ENCODE measurements around the gene ALOX15B. TPM values are rescaled to one million over a fixed set of nuclear protein-coding genes. Genes with fewer than 3 reads are reported as not detected.
"Not testable (repeated sequence)": the region's sequence is repeated elsewhere in the genome, so short reads cannot be mapped to it uniquely, and the experiment has no call there.

Gene ALOX15B
- total and polyA plus RNA-seq, 4 experiments from 2014 or later: 0.15 TPM; not detected in 3

DNA sequence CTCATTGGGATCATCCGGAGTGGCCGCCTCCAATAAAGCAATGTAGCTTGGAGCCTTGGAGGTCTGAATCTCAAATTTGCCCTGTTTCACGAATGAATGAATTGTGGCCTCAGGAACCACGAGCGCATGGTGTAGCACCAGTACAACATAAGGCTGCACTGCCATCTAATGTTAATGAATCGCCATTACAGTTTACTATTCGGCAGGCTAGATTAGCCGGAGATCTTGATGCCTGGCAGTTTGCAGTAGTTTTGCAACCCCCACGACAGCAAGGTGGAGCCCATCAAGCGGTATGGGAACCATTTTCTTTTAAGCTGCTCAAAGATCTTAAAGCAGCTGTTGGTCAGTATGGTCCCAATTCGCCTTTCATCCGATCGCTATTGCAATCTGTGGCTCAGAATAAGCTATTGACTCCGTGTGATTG lies 18.8 kb downstream of the ALOX15B start:
- peaks cover 27% of the 10 kb centered on the region for H3K27me3 ChIP-seq (ENCODE audit: insufficient read depth, low read length)
- H3K27me3 Mint-ChIP-seq: peaks cover 31 to 32% of the 10 kb centered on the region in 2 donors
- POLR2A ChIA-PET (ENCODE audit: partially characterized antibody): interaction anchor here (0.5 to 2.2 kb wide), 6 partner anchors 68 to 238 kb away, joined by 3 to 6 read pairs (median 4); partner anchors contain the start of gene SLC25A35
- peak; percentile 63 to 74 (median 69) for DNase-seq
- H3K36me3 ChIP-seq (ENCODE audit: insufficient read depth, low read length): no peaks in the 10 kb centered on the region
- H3K4me3 Mint-ChIP-seq: no peak overlapping the region
- CTCF ChIA-PET (ENCODE audit: partially characterized antibody): interaction anchor here (0.5 to 7.9 kb wide), 19 partner anchors 10 to 750 kb away, joined by 3 to 147 read pairs (median 4); partner anchors contain the start of genes ALOXE3 and TP53
- intact Hi-C loops (cut with micrococcal nuclease): loop anchor here (1.0 to 5.0 kb wide), 6 partner anchors 16 to 235 kb away; no protein-coding TSS in a partner anchor
- no peak overlapping the region for H3K27ac Mint-ChIP-seq
- H3K9me3 ChIP-seq (ENCODE audit: control insufficient read depth in 1 of 2, low read length in 2 of 2): no peaks in the 10 kb centered on the region
- peaks cover 1 to 16% (median 3%) of the 10 kb centered on the region in 4 donors for H3K4me1 Mint-ChIP-seq
- H3K9me3 Mint-ChIP-seq: peaks cover 0 to 3% (median 0%) of the 10 kb centered on the region in 8 donors
- no peaks in the 10 kb centered on the region for H3K36me3 Mint-ChIP-seq
- H3K4me1 ChIP-seq (ENCODE audit: insufficient read depth, low read length): peaks cover 7% of the 10 kb centered on the region
- no peak overlapping the region for H3K27ac ChIP-seq (ENCODE audit: low read depth, low read length)
- no peak overlapping the region for H3K4me3 ChIP-seq (ENCODE audit: low read length in 2 of 2)

DNA sequence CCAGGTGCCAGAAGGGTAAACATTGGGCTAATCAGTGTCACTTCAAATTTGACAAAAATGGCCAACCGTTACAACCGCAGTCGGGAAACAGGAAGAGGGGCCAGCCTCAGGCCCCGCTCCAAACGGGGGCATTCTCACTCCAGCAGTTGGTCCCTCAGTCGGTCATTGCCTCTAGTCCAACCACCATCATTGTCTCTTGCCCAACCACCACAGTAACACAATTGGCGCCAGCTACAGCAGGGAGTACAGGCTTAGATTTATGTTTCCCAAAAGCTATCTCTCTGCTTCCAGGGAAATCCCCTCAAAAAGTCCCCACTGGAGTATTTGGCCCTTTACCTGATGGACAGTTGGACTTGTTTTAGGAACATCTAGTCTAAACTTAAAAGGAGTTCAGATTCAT lies 20.3 kb downstream of the ALOX15B start:
- peaks cover 37% of the 10 kb centered on the region for H3K27me3 ChIP-seq (ENCODE audit: insufficient read depth, low read length)
- CTCF ChIA-PET (ENCODE audit: partially characterized antibody): interaction anchor here (0.7 to 7.9 kb wide), 12 partner anchors 14 to 726 kb away, joined by 3 to 147 read pairs (median 10); partner anchors contain the start of genes ALOX12B, ALOXE3, KRABD2 and TP53
- intact Hi-C loops (cut with micrococcal nuclease): loop anchor here (5.0 kb wide), 1 partner anchor 42 kb away; no protein-coding TSS in a partner anchor

DNA sequence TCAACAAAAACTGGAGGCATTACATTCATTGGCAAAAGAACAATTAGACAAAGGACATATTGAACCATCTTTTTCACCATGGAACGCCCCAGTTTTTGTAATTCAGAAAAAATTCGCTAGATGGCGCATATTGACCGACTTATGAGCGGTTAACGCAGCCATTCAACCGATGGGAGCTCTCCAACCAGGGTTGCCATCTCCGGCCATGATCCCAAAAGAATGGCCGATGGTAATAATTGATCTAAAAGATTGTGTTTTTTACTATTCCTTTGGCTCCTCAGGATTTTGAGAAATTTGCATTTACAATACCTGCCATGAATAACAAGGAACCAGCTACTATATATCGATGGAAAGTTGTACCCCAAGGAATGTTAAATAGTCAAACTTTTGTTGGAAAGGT lies 21.4 kb downstream of the ALOX15B start:
- no peak overlapping the region for H3K4me3 Mint-ChIP-seq
- H3K9me3 Mint-ChIP-seq: peaks cover 0 to 5% (median 0%) of the 10 kb centered on the region in 8 donors
- Histone ChIP-seq H3K27ac (ENCODE audit: low read depth, low read length) (no peak overlapping the region), H3K36me3 (ENCODE audit: insufficient read depth, low read length) (no peaks in the 10 kb centered on the region), H3K27me3 (ENCODE audit: insufficient read depth, low read length) (peaks cover 42% of the 10 kb centered on the region), H3K9me3 (ENCODE audit: control insufficient read depth in 1 of 2, low read length in 2 of 2) (no peaks in the 10 kb centered on the region), H3K4me1 (ENCODE audit: insufficient read depth, low read length) (peaks cover 7% of the 10 kb centered on the region), H3K4me3 (ENCODE audit: low read length in 2 of 2) (no peak overlapping the region)
- ChIA-PET POLR2A (ENCODE audit: partially characterized antibody) (interaction anchor here (0.8 to 2.1 kb wide), 5 partner anchors 11 to 235 kb away, joined by 3 to 6 read pairs (median 4); partner anchors contain the start of genes KDM6B and SLC25A35), CTCF (ENCODE audit: partially characterized antibody) (interaction anchor here (0.7 to 7.9 kb wide), 39 partner anchors 8 to 938 kb away, joined by 3 to 147 read pairs (median 4); partner anchors contain the start of genes ALOX12B, ALOXE3, CNTROB and RANGRF)
- H3K27ac Mint-ChIP-seq: peak overlapping the region in 2 of 7 donors; percentile 29 to 61
- intact Hi-C loops (cut with micrococcal nuclease): loop anchor here (1.0 to 5.0 kb wide), 5 partner anchors 19 to 687 kb away; partner anchors contain the start of gene ALOXE3
- no peaks in the 10 kb centered on the region for H3K36me3 Mint-ChIP-seq
- H3K27me3 Mint-ChIP-seq: peaks cover 42 to 45% of the 10 kb centered on the region in 2 donors
- peaks cover 1 to 16% (median 3%) of the 10 kb centered on the region in 4 donors for H3K4me1 Mint-ChIP-seq
- peak; percentile 54 to 78 (median 69) for DNase-seq

More for the DNA sequence above, 20.3 kb downstream of the ALOX15B start:
- peaks cover 41 to 42% of the 10 kb centered on the region in 2 donors for H3K27me3 Mint-ChIP-seq
- no peak for DNase-seq
- H3K9me3 Mint-ChIP-seq: peaks cover 0 to 3% (median 0%) of the 10 kb centered on the region in 8 donors
- H3K27ac Mint-ChIP-seq: no peak overlapping the region
- POLR2A ChIA-PET (ENCODE audit: partially characterized antibody): interaction anchor here (1.8 to 2.1 kb wide), 2 partner anchors 12 to 60 kb away, joined by 5 to 6 read pairs; no protein-coding TSS in a partner anchor
- H3K36me3 ChIP-seq (ENCODE audit: insufficient read depth, low read length): no peaks in the 10 kb centered on the region
- no peak overlapping the region for H3K27ac ChIP-seq (ENCODE audit: low read depth, low read length)
- no peaks in the 10 kb centered on the region for H3K9me3 ChIP-seq (ENCODE audit: control insufficient read depth in 1 of 2, low read length in 2 of 2)
- no peak overlapping the region for H3K4me3 Mint-ChIP-seq
- H3K4me1 ChIP-seq (ENCODE audit: insufficient read depth, low read length): peaks cover 7% of the 10 kb centered on the region
- no peak overlapping the region for H3K4me3 ChIP-seq (ENCODE audit: low read length in 2 of 2)
- H3K4me1 Mint-ChIP-seq: peaks cover 1 to 16% (median 3%) of the 10 kb centered on the region in 4 donors
- H3K36me3 Mint-ChIP-seq: no peaks in the 10 kb centered on the region

DNA sequence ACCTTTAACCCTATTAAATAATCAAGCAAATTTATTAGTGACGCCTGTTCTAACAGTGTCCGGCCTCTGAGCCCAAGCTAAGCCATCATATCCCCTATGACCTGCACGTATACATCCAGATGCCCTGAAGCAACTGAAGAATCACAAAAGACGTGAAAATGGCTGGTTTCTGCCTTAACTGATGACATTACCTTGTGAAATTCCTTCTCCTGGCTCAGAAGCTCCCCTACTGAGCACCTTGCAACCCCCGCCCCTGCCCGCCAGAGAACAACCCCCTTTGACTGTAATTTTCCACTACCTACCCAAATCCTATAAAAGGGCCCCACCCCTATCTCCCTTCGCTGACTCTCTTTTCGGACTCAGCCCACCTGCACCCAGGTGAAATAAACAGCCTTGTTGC lies 23.0 kb downstream of the ALOX15B start:
- H3K27ac ChIP-seq (ENCODE audit: low read depth, low read length); H3K9me3 Mint-ChIP-seq; H3K36me3 ChIP-seq (ENCODE audit: insufficient read depth, low read length); POLR2A ChIA-PET (ENCODE audit: partially characterized antibody); DNase-seq; H3K4me3 Mint-ChIP-seq; H3K9me3 ChIP-seq (ENCODE audit: control insufficient read depth in 1 of 2, low read length in 2 of 2); H3K27ac Mint-ChIP-seq; H3K4me3 ChIP-seq (ENCODE audit: low read length in 2 of 2); H3K4me1 ChIP-seq (ENCODE audit: insufficient read depth, low read length); H3K36me3 Mint-ChIP-seq: not testable (repeated sequence)
- Mint-ChIP-seq H3K27me3 (peaks cover 39 to 45% of the 10 kb centered on the region in 2 donors), H3K4me1 (peaks cover 1 to 11% (median 3%) of the 10 kb centered on the region in 4 donors)
- intact Hi-C loops (cut with micrococcal nuclease): loop anchor here (2.0 to 5.0 kb wide), 3 partner anchors 57 to 685 kb away; partner anchors contain the start of gene ALOXE3
- peaks cover 42% of the 10 kb centered on the region for H3K27me3 ChIP-seq (ENCODE audit: insufficient read depth, low read length)
- CTCF ChIA-PET (ENCODE audit: partially characterized antibody): interaction anchor here (1.2 to 7.9 kb wide), 14 partner anchors 10 to 684 kb away, joined by 3 to 147 read pairs (median 14); partner anchors contain the start of genes ALOX12B and ALOXE3

DNA sequence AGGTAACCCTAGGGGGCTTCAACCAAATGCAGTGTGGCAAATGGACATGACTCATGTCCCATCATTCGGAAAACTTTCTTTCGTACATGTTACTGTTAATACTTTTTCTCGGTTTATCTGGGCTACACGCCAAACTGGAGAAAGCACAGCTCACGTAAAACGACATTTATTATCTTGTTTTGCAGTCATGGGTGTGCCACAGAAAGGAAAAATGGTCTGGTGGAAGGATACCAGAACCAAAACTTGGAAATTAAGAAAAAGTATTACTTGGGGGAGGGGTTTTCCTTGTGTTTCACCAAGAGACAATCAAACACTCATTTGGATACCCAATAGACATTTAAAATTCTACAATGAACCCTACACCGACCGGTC lies 23.6 kb downstream of the ALOX15B start:
- CTCF ChIA-PET (ENCODE audit: partially characterized antibody): interaction anchor here (0.8 to 7.9 kb wide), 12 partner anchors 10 to 684 kb away, joined by 3 to 147 read pairs (median 14); partner anchors contain the start of gene ALOX12B
- Histone ChIP-seq H3K27ac (ENCODE audit: low read depth, low read length) (no peak overlapping the region), H3K9me3 (ENCODE audit: control insufficient read depth in 1 of 2, low read length in 2 of 2) (no peaks in the 10 kb centered on the region), H3K27me3 (ENCODE audit: insufficient read depth, low read length) (peaks cover 38% of the 10 kb centered on the region), H3K4me1 (ENCODE audit: insufficient read depth, low read length) (no peaks in the 10 kb centered on the region), H3K4me3 (ENCODE audit: low read length in 2 of 2) (no peak overlapping the region), H3K36me3 (ENCODE audit: insufficient read depth, low read length) (no peaks in the 10 kb centered on the region)
- DNase-seq: no peak
- H3K9me3 Mint-ChIP-seq: peaks cover 0 to 5% (median 0%) of the 10 kb centered on the region in 8 donors
- POLR2A ChIA-PET (ENCODE audit: partially characterized antibody): no interaction called here
- H3K36me3 Mint-ChIP-seq: no peaks in the 10 kb centered on the region
- intact Hi-C loops (cut with micrococcal nuclease): loop anchor here (5.0 kb wide), 1 partner anchor 685 kb away; no protein-coding TSS in a partner anchor
- H3K27ac Mint-ChIP-seq: no peak overlapping the region
- H3K4me1 Mint-ChIP-seq: peaks cover under 1 to 10% (median 2%) of the 10 kb centered on the region in 4 donors
- H3K4me3 Mint-ChIP-seq: no peak overlapping the region
- peaks cover 36 to 43% of the 10 kb centered on the region in 2 donors for H3K27me3 Mint-ChIP-seq

DNA sequence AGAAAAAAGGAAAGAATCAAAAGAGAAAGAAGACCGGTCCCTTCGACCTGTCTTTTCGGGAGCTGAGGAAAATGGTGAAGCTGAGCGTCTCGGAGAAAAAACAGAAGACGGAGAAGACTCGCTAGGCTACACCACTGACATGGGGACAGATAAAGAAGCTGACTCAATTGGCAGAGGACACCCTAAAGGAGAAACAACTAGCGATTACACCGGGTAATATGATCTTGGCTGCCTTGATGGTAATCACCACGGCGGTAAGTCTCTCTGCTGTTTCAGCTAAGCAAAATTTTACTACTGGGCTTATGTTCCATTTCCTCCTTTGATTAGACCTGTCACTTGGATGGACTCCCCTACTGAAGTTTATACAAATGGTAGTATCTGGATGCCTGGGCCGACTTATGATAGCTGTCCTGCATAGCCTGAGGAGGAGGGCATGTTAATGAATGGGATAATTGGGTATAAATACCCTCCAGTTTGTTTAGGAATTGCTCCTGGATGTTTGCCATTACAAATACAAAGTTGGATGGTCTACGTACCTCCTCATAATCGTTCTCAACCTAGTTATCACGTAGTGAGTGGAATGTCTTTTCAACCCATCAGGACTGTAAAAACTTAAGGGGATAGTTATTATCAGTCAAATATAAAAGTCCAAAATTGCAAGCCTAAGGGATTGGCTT lies 24.1 kb downstream of the ALOX15B start:
- Mint-ChIP-seq H3K4me1 (peaks cover 0 to 4% (median 0%) of the 10 kb centered on the region in 4 donors), H3K27me3 (peaks cover 34 to 41% of the 10 kb centered on the region in 2 donors), H3K27ac (no peak overlapping the region), H3K9me3 (peaks cover 0 to 5% (median 0%) of the 10 kb centered on the region in 8 donors), H3K36me3 (no peaks in the 10 kb centered on the region), H3K4me3 (no peak overlapping the region)
- H3K4me3 ChIP-seq (ENCODE audit: low read length in 2 of 2): no peak overlapping the region
- CTCF ChIA-PET (ENCODE audit: partially characterized antibody): interaction anchor here (0.8 to 7.9 kb wide), 8 partner anchors 10 to 238 kb away, joined by 3 to 147 read pairs (median 14); partner anchors contain the start of gene ALOX12B
- no peaks in the 10 kb centered on the region for H3K36me3 ChIP-seq (ENCODE audit: insufficient read depth, low read length)
- H3K27ac ChIP-seq (ENCODE audit: low read depth, low read length): no peak overlapping the region
- H3K4me1 ChIP-seq (ENCODE audit: insufficient read depth, low read length): no peaks in the 10 kb centered on the region
- no peak for DNase-seq
- H3K9me3 ChIP-seq (ENCODE audit: control insufficient read depth in 1 of 2, low read length in 2 of 2): no peaks in the 10 kb centered on the region
- POLR2A ChIA-PET (ENCODE audit: partially characterized antibody): no interaction called here
- intact Hi-C loops (cut with micrococcal nuclease): loop anchor here (5.0 kb wide), 1 partner anchor 684 kb away; no protein-coding TSS in a partner anchor
- H3K27me3 ChIP-seq (ENCODE audit: insufficient read depth, low read length): peaks cover 38% of the 10 kb centered on the region
